IPS-NIHi7 (cell line): ENCODE data around the gene RAD51B.
"Not testable (repeated sequence)": the region's sequence is repeated elsewhere in the genome, so short reads cannot be mapped to it uniquely, and the experiment has no call there.

Source experiments
- DNase-seq: peaks from one replicate; pipeline ENCODE4 v3.0.0; 2012; ENCODE audit warnings: mixed read lengths; ENCODE audit errors: extremely low spot score

The RAD51B gene

DNA sequence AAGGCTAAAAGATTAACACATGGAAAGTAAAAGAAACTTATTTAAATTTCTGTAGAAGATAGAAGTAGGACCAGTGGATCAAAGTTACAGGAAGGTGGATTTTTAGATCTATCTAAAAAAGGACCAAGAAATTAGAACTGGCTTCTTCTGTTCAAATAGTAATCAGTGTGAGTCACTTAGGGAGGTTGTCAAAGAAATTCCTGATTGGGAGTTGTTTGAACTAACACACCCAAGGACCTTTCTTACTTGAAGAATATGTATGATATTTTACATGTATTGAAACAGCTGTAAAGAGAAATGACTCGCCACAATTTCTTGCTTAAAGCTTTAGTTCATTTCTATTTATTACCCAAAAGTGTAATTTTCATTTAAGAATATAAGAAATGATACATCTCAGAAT is 256.9 kb downstream of the RAD51B start:
- no peak for DNase-seq

DNA sequence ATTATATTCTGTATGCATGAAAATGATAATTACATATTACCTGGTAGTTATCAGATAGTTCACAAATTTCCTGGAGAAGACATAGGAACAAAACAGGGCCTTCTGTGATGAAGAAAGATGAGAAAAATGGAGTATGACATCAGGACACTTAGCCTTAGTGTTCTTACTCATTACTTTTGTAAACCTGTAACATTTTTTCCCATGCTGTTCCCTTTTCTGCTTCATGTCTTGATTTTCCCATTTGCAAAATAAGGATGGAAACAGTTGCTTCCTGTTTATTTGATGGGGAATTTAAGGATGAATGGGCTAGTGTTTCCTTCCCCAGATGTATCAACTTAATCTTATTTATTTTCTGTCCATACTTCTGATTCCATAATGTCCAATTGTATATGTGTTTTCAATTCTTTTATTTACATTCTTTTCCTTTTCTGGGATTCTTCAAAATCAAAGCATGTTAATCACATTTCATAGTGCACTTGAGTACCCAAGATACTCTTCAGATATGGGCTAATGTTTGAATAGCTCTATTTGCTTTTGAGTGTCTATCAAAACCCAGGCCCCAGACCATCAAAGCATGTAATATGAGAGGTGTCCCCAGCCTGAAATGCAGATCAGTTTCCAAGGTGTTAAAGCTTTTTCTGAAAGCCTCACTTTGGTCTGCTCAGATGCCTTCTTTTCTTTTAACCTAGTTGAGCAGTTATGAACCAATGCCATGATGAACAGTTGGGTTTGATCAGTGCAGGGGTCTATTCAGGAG is 260.5 kb downstream of the RAD51B start:
- DNase-seq: no peak

DNA sequence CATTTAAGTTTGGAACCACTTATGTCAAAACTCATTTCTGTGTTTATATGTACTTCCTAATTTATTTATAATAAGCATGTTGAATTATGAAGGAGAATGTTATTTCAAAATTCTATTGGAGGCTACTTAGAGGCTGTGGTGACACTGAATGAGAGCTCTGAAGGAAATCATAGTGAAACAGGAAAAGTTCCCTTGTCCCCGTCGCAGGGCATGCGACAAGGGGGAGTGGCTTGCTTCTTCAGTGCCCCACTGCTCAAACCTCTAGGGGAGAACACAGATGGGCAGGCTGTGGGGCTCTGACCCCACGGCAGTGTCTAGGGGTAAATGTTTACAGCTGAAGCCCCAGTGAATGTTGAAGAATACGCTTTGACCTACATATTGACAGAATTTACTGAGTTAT is 261.9 kb downstream of the RAD51B start:
- no peak for DNase-seq

DNA sequence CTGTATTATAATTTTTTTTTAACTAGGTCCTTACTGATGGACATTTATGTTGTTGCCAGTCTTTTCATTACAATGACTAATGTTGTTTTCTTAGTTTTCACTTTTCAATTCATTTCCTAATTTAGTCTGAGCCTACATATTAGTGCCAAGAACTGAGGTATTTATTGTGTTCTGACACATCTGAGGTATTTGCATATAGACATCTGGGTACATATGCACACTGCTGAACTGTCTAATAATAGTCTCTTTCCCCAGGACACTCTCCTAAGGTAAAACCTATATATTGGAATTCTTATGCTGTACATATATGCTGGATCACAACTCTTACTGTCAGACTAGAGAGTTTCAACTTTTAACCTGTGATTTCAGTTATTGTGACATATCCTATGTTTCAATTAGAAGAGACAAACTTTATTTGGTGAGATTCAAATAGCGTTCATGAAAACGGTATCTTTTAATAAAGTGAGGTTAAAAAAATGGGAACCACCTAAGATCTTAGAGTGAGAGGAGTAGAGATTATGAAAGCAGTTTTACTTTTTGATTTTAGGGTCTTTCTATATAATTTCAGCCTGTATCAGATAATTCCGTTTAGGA is 263.2 kb downstream of the RAD51B start:
- DNase-seq: no peak

DNA sequence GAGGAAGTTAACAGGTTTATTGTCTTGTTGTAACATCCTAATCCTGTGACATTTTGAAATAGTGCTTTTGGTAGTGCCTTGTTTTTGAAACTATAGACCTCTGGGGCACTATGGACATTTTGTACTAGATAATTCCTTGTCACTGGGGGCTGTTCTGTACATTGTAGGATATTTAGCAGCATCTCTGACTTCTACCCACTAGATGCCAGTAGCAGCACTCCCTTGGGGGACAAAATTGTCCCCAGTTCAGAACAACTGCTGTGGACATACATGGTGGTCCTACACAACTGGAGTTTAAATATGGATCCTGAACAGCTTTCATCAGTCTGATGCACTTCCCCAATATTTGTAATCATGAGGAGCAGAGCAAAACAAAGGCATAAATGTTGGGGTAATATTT is 264.7 kb downstream of the RAD51B start:
- no peak for DNase-seq

DNA sequence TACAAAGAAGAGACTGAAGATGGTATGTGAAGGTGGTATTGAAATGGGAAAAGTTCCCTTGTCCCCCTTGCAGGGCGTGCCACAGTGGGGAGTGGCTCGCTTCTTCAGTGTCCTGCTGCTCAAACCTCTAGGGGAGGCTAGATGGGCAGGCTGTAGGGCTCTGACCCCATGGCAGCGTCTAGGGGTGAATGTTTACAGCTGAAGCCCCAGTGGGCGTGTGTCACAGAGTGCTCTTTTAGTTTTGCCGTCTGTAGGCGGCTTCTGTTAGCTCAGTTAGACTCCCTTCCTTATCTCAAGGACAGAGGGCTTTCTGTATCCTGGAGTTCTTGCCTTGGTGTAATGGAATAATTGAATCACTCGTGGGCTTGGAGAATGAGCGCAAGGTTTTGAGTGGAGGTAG is 266.2 kb downstream of the RAD51B start:
- DNase-seq: no peak

DNA sequence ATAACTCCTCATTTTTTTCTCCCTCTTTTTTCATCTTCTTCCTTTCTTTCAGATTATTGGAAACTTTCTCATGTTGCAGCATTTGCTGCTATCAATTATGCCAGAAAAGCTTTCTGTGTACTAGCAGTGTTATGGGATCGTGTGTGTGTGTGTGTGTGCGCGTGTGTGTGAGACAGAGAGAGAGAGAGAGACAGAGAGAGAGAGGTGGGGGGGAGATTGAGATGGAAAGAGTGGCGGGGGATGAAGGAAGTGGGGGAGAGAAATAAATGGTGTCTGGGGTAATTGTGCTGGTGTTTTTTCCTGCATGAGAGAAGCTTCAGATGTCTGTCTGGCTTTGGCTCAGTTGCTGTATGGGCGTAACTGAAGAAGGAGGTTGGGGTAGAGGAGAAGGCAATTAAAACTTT is 268.9 kb downstream of the RAD51B start:
- DNase-seq: no peak

DNA sequence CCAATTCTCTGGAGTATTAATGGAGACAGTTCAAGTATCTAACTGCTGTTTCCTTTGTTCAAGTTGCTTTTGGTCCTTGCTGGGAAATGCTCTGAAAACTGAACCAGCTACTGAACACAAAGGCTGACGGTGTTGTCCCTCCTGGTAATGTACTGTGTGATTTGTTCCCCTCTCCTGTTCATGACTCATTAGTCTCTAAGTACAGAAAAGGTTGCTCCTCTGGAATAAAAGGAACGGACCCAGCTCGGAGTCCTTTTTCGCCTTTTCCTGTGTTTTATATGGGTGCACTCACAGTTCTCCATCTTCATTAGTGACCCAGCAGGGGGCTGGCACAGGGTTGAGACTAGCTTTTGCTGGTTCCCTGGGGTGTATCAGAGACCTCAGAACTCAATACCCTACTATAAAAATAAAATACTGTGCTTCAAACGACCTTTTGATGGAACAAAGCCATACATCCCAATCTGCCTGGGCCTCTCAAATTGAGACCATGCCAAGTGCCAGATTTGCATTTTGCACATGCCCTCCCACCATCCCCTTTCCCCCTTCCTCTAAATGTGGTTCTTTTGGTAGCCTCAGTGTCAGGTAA is 269.7 kb downstream of the RAD51B start:
- DNase-seq: no peak

DNA sequence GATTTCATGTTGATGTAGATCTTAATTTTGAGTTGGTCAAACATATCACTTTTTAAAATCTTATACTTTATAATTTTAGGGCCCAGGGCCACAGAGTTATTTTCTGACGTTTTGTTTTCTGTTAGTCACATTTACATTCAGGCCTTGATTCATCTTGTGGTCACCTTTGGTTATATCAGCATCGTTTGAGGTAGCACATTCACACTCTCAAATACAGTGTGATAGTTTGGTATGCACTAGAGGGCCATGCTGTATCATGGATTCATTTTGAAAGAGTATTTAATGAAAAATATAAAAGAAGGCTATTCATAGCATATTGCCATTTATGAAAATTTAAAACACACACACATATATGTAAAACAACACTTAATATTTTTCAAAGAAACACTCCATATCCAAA is 274.6 kb downstream of the RAD51B start:
- DNase-seq: no peak

DNA sequence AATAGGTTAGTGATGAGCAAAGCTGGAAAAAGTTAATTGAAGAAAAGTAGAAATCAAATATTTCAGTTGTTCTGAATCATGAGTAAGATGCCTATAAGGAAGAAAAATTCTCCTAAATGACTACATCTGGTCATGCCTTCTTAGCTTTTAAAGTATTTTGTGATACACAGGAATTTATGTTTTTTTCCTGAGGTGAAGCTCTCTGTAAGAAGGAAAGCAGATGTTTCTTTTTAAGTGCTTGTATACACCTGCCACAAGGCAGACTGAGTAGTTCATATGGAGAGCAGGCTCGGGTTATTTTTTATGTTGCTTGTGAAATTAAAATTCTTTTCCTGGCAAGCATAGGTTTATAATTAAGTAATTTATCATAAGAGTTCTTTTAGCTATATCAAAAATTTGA is 275.2 kb downstream of the RAD51B start:
- DNase-seq: no peak

DNA sequence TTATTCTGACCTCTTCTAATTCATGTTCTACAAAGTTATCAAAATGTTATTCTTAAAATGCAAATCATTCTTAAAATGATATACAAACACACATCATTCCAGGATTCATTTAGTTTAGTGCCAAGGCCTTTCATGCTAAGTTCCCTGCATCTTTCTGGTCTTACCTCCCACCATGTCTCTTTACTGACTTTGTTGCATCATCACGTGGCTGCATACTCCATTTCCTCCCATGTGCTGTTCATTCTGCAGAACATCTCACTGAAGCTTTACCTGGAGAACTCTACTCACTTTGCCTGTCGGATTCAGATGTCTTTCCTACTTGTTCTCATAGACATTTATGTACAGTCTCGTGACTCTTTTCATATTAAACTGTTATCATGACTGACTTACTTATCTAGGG is 278.1 kb downstream of the RAD51B start:
- no peak for DNase-seq

DNA sequence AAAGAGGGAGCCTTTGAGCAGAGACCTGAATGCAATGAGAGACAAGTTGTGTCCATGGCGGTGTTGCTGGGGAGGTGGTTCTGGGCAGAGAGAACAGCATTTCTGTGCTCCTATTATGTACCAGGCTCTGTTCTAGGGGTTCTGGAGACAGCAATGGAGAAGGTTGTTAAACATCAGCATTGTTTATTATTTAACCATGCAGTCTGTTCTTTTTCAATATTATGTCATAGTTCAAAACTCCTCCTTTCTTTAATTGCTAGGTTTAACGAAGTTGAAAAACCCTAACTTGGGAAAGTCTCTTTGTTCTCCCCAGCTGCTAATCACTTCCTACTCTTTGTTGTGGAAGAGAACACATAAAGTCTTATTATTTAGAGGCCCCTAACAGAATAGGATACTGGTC is 279.3 kb downstream of the RAD51B start:
- no peak for DNase-seq

DNA sequence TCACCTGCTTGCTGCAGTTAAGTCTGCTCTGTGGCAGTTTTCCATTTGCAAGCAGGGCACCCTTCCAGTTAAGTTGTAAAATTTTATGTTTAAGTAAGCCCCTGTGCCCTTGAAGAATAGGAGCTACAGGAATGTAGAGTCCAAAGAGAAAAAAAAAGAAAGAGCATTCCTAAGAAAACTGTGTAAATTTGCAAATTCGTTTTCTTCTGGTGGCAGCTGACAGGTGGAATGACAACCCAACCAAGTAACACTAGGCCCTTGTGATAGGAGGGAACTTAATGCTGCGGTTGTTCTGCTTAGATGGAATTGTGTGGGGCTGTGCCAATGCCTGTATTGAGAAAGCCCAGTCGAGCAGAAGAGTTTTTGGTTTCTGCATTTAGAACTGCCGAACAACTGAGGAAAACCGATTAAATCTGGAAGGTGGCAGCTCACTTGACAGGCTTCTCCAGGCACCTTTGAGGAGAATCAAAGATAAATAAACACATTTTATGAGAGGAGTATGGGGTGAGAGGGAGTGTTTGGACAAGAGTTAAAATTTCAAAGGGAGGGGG is 280.0 kb downstream of the RAD51B start:
- no peak for DNase-seq

DNA sequence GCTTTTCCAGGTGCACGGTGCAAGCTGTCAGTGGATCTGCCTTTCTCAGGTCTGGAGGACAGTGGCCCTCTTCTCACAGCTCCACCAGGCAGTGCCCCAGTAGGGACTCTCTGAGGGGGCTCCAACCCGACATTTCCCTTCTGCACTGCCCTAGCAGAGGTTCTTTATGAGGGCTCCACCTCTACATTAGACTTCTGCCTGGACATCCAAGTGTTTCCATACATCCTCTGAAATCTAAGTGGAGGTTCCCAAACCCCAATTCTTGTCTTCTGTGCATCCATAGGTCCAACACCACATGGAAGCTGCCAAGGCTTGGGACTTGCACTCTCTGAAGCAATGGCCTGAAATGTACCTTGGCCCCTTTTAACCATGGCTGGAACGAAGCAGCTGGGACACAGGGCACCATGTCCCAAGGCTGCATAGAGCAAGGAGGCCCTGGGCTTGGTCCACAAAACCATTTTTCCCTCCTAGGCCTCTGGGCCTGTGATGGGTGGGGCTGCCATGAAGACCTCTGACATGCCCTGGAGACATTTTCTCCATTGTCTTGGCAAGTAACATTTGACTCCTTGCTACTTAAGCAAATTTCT is 282.2 kb downstream of the RAD51B start:
- DNase-seq: not testable (repeated sequence)

DNA sequence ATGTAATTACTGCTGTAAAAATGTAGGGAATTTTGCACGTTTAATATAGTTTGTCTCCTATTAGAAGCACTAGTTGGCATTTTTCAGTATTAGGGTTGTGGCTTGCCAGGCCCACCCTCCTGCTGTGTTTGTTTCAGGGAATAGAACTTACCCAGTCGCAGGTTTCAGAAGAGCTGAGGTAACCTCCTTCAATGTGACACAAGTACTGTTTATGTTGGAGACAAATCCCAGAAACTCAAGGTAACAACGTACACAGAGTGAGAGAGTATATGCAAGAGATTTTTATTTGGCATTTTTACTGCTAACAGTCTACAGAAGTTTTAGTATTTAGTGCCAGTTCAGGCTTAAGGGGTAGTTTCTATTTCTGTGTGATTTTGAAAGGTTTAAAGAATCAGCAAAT is 284.3 kb downstream of the RAD51B start:
- DNase-seq: no peak

DNA sequence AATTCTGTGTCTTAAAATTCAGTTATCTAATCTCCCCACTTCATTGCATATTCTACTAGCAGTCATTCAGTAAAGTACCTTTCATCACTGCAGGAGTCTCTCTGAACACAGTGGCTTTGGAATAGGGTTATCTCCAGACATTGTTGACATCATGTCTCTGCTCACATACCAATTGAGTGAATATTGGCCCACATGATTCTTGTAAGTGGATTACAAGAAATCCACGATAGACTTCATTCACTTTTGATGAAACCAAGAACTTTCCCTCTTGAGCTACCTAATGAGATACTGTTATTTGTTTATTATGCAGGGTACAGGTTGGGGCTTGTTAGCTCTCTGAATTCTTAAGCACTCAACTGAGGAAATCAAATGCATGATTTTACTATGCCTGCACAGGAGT is 284.9 kb downstream of the RAD51B start:
- no peak for DNase-seq

DNA sequence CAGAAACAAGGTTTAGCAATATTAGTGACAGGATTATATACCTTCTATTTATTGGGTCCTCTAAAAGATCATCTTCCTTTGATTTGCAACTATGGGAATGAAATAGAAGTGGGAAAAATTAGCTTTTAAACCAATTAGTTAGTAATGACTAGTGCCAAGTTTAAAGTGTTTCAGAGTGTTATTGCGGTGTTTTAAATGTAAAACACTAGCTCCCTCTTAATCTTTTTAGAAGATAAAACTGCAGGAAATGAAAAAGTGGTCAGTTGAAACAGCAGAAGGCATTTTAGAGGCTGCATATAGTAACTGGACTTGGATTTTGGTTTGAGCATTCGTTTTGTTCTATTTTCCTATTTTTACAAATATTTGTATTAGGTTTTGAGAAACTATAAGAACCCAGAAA is 286.2 kb downstream of the RAD51B start:
- DNase-seq: no peak

DNA sequence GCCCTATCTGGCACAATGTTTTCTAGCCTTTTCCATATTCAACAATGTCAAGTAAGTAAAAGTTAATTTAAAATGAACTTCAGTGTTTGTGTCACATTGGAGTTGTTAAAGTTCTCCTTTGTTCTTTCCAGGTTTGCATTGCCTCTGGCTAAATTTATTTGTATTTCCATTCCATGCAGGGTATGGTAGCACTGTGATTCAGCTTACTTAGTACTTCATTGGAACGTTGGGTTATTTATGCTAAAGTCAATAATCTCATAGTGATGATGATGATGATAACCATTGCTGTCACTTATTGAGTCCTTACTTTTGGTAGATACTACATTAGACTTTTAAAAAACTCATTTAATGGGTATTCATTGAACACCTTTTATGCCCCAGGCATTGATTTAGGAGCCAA is 286.9 kb downstream of the RAD51B start:
- DNase-seq: no peak

DNA sequence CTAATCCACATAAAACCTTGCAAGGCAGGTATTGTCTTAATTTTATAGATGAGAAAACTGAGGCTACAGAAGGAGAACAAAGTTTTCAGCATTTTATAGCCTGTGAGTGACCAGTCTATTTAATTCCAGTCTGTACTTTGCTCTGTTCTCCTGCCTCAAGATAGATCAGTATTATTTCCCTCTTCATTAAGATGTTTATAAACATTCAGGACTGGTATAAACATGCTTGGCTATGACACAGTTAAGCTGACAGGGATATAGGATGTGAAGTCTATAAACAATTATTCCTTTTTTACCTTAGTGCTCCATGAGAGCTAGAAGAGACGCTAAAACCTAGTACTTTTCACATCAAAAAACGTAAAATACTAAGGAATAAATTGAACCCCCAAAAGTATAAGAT is 287.3 kb downstream of the RAD51B start:
- DNase-seq: no peak

DNA sequence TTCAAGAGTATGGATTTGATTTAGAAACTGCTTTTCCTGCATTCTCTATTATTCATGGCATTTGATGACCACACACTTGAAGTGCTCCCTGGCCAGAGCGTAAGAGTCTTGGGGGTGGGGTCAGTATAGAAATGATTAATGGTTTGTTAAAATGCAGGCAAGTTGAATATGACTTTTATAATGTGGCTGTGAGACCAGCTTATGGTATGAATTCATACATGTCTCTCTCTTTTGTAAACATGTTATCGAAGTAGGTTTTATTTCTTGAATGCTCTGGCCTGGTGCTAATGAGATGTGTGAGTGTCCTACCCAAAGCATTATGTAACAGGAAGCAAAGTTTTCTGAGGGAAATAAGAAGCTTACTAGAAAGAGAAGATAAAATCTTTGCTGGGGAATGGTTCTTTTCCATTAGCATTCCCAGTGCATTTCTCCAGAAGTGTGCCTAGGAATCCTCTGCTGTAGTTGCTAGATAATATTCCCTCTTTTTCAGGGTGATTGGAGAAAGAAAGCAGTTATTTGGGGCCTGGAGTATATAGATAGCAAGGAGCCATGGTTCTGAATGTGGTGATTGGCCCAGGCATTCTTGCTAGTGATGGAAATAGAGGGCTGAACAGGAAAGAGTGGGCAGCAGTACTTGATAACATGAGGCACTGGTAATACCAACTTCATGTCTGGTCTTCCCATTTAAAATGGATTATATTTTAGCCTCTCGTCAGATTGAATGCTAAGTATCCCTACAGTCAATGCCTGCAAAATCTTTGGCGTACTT is 289.7 kb downstream of the RAD51B start:
- DNase-seq: no peak

DNA sequence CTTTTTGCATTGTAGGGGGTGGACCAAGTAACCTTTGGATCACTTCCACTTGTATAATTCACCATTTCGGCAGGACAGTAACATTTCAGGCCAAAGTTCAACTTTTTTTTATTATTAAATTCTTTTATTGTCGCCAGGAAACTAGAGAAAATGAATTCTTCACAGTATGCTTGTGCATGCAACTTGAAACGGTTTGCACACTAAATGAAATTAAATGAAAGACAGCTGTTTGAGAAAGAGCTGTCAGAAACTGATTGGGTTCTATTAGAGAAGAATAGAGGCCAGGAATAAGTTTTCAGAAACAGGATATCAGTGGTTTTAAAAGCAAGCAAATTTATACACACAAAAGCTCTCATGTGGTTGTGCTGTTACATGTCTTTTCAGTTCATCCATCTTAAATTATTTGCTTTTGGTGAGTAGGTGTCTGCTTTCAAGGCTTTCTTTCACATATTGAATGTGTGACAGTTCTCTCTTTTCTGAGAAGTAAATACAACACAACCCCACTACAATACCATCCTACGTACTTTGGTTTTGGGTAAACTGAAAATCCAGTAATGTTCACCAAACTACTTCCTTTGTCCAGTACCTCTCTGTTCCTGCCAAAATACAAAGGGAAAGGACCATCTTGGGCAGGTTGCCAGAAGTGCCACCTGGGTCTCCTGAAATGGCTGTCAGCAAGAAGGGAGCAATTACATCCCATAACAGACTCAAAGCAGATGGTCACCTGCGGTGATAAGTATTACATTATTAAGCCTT is 291.7 kb downstream of the RAD51B start:
- no peak for DNase-seq
